PC-3 (cell line): ENCODE data around the gene DEFB123. TPM values are rescaled to one million over a fixed set of nuclear protein-coding genes. Genes with fewer than 3 reads are reported as not detected.

Experiments
- ATAC-seq: fragments of 200-7000 bp; cut with Tn5 transposase; 2 replicates; pipeline ENCODE4 v1.9.1; 2020; ENCODE audit warnings: mild to moderate bottlenecking, moderate library complexity
- BruUV-seq: library from RNA; stranded (reverse); fragments of 400-500 nt; replicated peaks from 2 replicates; lab custom pipeline; 2021; lab: Mats Ljungman, UMichigan
- CTCF ChIA-PET: fragments of 300-600 bp; sonication (Branson Sonifier 250); formaldehyde crosslinking; loops from one replicate; lab custom pipeline; 2022; ENCODE audit warnings: antibody characterized with exemption; lab: Charles Lee
- POLR2A ChIA-PET: fragments of 300-600 bp; sonication (Branson Sonifier 250); formaldehyde crosslinking; loops from one replicate; lab custom pipeline; 2022; ENCODE audit warnings: antibody characterized with exemption; ENCODE audit not compliant: unreplicated experiment; lab: Charles Lee
- DNase-seq: peaks from one replicate; pipeline ENCODE4 v3.0.0-alpha.2; 2015
- H2AFZ ChIP-seq: fragments of 300-600 bp; sonication (generic); 2 replicates; pipeline ENCODE4 v1.6.0; 2016; ENCODE audit warnings: antibody characterized with exemption, low read length
- H3F3A ChIP-seq: fragments of 300-600 bp; sonication (generic); one replicate; pipeline ENCODE4 v1.6.0; 2017; ENCODE audit warnings: antibody characterized with exemption, low read length, control low read depth, mild to moderate bottlenecking; ENCODE audit not compliant: unreplicated experiment
- H3K27ac ChIP-seq: fragments of 300-600 bp; sonication (generic); 2 replicates; pipeline ENCODE4 v1.5.1; 2016; ENCODE audit warnings: mild to moderate bottlenecking, low read length
- H3K27me3 ChIP-seq: fragments of 300-600 bp; sonication (generic); 2 replicates; pipeline ENCODE4 v1.6.1; 2016; ENCODE audit warnings: low read length, mixed read lengths
- H3K36me3 ChIP-seq: fragments of 300-600 bp; sonication (generic); 2 replicates; pipeline ENCODE4 v1.6.1; 2016; ENCODE audit warnings: low read depth, mixed run types, low read length, mixed read lengths
- H3K4me1 ChIP-seq: fragments of 300-600 bp; sonication (generic); 2 replicates; pipeline ENCODE4 v1.5.1; 2016; ENCODE audit warnings: low read length; ENCODE audit not compliant: insufficient read depth
- H3K4me2 ChIP-seq: fragments of 300-600 bp; sonication (generic); 2 replicates; pipeline ENCODE4 v1.6.0; 2016; ENCODE audit warnings: low read length
- H3K4me3 ChIP-seq: fragments of 300-600 bp; sonication (generic); 2 replicates; pipeline ENCODE4 v1.5.1; 2016; ENCODE audit warnings: mild to moderate bottlenecking, low read length, mixed read lengths
- H3K79me2 ChIP-seq: fragments of 300-600 bp; sonication (generic); 2 replicates; pipeline ENCODE4 v1.6.1; 2017; ENCODE audit warnings: low read length, mixed read lengths
- H3K9ac ChIP-seq: fragments of 300-600 bp; sonication (generic); 2 replicates; pipeline ENCODE4 v1.6.0; 2016; ENCODE audit warnings: mild to moderate bottlenecking, low read length
- H3K9me2 ChIP-seq: fragments of 300-600 bp; sonication (generic); replicated peaks from 2 replicates; pipeline ENCODE4 v1.6.1; 2016; ENCODE audit warnings: mixed run types, low read length, mixed read lengths
- H3K9me3 ChIP-seq: fragments of 300-600 bp; sonication (generic); 2 replicates; pipeline ENCODE4 v1.6.1; 2016; ENCODE audit warnings: low read length, mixed read lengths
- H4K20me1 ChIP-seq: fragments of 300-600 bp; sonication (generic); 2 replicates; pipeline ENCODE4 v1.6.1; 2016; ENCODE audit warnings: low read length, mixed read lengths
- EZH2 ChIP-seq: fragments of 300-600 bp; sonication (generic); IDR thresholded peaks from one replicate; pipeline ENCODE4 v1.6.1; 2017; ENCODE audit warnings: antibody characterized with exemption, mild to moderate bottlenecking, low read length; ENCODE audit not compliant: unreplicated experiment
- EZH2phosphoT487 ChIP-seq: fragments of 300-600 bp; sonication (generic); IDR thresholded peaks from 2 replicates; pipeline ENCODE4 v1.6.1; 2018; ENCODE audit warnings: mild to moderate bottlenecking, antibody characterized with exemption, low read length, borderline replicate concordance
- intact Hi-C: fragments of 100-400 bp; cut with micrococcal nuclease; formaldehyde crosslinking; loops from 2 replicates; pipeline ENCODE4 v1.9.0; 2023
- total RNA-seq: library from RNA; depleted of rRNA; stranded (reverse); fragments of >200 nt; gene quantifications from 2 replicates; pipeline ENCODE4 v1.2.3, GENCODE V29; 2014
- TF ChIP-seq, protein P1 (sequence below): fragments of 300-600 bp; sonication (generic); conservative IDR thresholded peaks from 2 replicates; pipeline ENCODE4 v1.5.1; 2017; ENCODE audit warnings: antibody characterized with exemption, low read depth, mild to moderate bottlenecking, low read length

DEFB123 gene
- total RNA-seq, 1 experiment from 2014 or later, result not detected

DNA sequence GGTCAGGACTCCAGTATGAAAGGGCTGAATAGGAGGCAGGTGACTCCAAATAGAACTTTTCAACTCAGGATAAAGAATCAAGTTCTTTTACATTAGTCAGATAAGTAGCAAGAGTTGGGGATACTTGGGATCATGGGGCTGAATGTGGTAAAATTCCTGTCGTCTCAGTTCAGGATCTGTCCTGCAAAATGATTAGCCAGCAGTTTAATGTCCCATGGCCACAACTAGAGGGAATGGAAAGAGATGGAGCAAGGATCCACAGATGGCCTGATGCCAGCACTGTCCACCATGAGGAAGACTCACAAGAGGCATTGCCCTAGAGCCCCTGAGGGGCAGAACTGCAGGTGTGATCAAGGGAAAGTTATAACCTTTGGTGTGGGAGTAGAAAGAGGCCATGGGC lies 36.5 kb upstream of the DEFB123 start:
- intact Hi-C loops, result no loop called here
- Histone ChIP-seq H3K36me3 (no peaks in the 10 kb centered on the region), H3K9ac (no peak overlapping the region), H3K4me1 (no peaks in the 10 kb centered on the region), H3K79me2 (no peaks in the 10 kb centered on the region), H3K4me2 (no peak overlapping the region), H3K27me3 (peaks cover 14% of the 10 kb centered on the region; the same call in 1 of the 2 replicates), H3K9me2 (no peaks in the 10 kb centered on the region), H4K20me1 (no peaks in the 10 kb centered on the region), H3K4me3 (no peak overlapping the region), H3K9me3 (no peaks in the 10 kb centered on the region), H2AFZ (no peak overlapping the region), H3F3A (no peaks in the 10 kb centered on the region), H3K27ac (no peak overlapping the region)
- TF ChIP-seq EZH2phosphoT487, result no peak
- TF ChIP-seq, protein P1, sequence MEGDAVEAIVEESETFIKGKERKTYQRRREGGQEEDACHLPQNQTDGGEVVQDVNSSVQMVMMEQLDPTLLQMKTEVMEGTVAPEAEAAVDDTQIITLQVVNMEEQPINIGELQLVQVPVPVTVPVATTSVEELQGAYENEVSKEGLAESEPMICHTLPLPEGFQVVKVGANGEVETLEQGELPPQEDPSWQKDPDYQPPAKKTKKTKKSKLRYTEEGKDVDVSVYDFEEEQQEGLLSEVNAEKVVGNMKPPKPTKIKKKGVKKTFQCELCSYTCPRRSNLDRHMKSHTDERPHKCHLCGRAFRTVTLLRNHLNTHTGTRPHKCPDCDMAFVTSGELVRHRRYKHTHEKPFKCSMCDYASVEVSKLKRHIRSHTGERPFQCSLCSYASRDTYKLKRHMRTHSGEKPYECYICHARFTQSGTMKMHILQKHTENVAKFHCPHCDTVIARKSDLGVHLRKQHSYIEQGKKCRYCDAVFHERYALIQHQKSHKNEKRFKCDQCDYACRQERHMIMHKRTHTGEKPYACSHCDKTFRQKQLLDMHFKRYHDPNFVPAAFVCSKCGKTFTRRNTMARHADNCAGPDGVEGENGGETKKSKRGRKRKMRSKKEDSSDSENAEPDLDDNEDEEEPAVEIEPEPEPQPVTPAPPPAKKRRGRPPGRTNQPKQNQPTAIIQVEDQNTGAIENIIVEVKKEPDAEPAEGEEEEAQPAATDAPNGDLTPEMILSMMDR, result no peak
- no peak for TF ChIP-seq EZH2
- ChIA-PET CTCF (no interaction called here), POLR2A (no interaction called here)
- no TSS peak for BruUV-seq
- ATAC-seq (no peak), DNase-seq (no peak)

DNA sequence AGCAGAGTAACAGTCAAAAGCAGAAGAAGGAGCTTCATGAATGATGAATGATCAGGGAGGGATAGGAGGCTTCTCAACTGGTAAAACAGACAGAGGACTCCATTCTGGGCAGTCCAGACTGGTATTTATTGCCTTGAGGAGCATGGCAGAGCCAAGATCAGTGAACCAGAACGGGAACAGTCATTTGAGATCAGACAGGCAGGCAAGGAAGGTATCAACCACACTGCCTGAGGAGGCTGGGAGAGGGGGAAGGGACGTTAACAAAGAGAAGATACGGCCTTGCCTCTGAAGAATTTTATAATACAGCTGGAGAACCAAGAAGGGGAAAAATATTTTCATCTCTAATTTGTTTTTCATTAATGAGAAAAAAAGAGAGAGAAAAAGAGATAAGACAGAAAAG lies 34.3 kb upstream of the DEFB123 start, which contains the start of gene DEFB121:
Gene DEFB121, minus strand, starts transcription at position 101 of the 400 bp plus-strand sequence. Its CDS starts 63 bp downstream, at position 38.
- H3K79me2 ChIP-seq, result no peaks in the 10 kb centered on the region

DNA sequence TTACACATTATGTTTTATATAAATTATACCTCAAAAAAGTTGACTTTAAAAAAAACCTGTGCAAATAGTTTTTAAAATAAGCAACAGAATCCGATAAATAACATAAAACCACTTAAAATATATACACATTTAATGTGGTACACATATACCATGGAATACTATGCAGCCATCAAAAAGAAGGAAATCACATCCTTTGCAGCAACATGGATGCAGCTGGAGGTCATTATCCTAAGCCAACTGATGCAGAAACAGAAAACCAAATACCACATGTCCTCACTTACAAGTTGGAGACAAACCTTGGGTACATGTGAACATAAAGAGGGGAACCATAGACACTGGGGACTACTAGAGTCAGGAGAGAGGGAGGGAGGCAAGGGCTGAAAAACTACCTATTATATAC lies 30.4 kb upstream of the DEFB123 start:
- H3K36me3 ChIP-seq, result no peaks in the 10 kb centered on the region
- TF ChIP-seq EZH2, result no peak
- TF ChIP-seq EZH2phosphoT487, result no peak
- TF ChIP-seq, protein P1, result no peak
- ATAC-seq (no peak), DNase-seq (no peak)
- H3K4me1 ChIP-seq, result no peaks in the 10 kb centered on the region
- ChIA-PET POLR2A (no interaction called here), CTCF (no interaction called here)
- no peaks in the 10 kb centered on the region for H4K20me1 ChIP-seq
- no peak overlapping the region for H3K4me3 ChIP-seq
- H3K9me2 ChIP-seq, result no peaks in the 10 kb centered on the region
- no peak overlapping the region for H3K4me2 ChIP-seq
- intact Hi-C loops, result no loop called here
- no peaks in the 10 kb centered on the region for H3K9me3 ChIP-seq
- H3K9ac ChIP-seq, result no peak overlapping the region
- no peaks in the 10 kb centered on the region for H3F3A ChIP-seq
- no peak overlapping the region for H3K27ac ChIP-seq
- BruUV-seq, result no TSS peak
- H3K27me3 ChIP-seq, result peaks cover 33% of the 10 kb centered on the region
- H3K79me2 ChIP-seq, result no peaks in the 10 kb centered on the region
- no peak overlapping the region for H2AFZ ChIP-seq

More for the DNA sequence above, 34.3 kb upstream of the DEFB123 start, which contains the start of gene DEFB121:
- Histone ChIP-seq H3K27me3 (peaks cover 15% of the 10 kb centered on the region; the same call in 1 of the 2 replicates), H4K20me1 (no peaks in the 10 kb centered on the region), H3K4me1 (no peaks in the 10 kb centered on the region), H3K9me2 (no peaks in the 10 kb centered on the region), H2AFZ (no peak within 1 kb of the TSS), H3K36me3 (no peaks in the 10 kb centered on the region), H3K4me3 (no peak within 1 kb of the TSS), H3F3A (no peaks in the 10 kb centered on the region), H3K4me2 (no peak within 1 kb of the TSS), H3K27ac (no peak within 1 kb of the TSS), H3K9me3 (no peaks in the 10 kb centered on the region), H3K9ac (no peak within 1 kb of the TSS)
- no peak for TF ChIP-seq EZH2phosphoT487
- TF ChIP-seq, protein P1, result no peak
- no peak for TF ChIP-seq EZH2
- BruUV-seq, result no TSS peak
- intact Hi-C loops, result no loop called here
- no peak for ATAC-seq
- no peak for DNase-seq
- CTCF ChIA-PET, result no interaction called here
- POLR2A ChIA-PET, result no interaction called here
